ENCODE results near the gene PLCL2.

Gene PLCL2

GRCh38 chr3:16944356-16944755 lies 59.6 kb downstream of the PLCL2 start:
- H3K79me1 ChIP-seq (ENCODE audit: low read length): no peaks in the 10 kb centered on the region
- H3K4ac ChIP-seq (ENCODE audit: low read depth, low read length): no peak overlapping the region
- no peaks in the 10 kb centered on the region for H3K9me3 ChIP-seq (ENCODE audit: insufficient read depth, low read depth, low read length)
- no peak overlapping the region for H4K91ac ChIP-seq (ENCODE audit: low read depth, low read length)
- no peak overlapping the region for H2BK120ac ChIP-seq (ENCODE audit: insufficient read depth, low read length, poor library complexity)
- no peak overlapping the region for H2AK5ac ChIP-seq (ENCODE audit: low read length)
- no peaks in the 10 kb centered on the region for H3K79me2 ChIP-seq (ENCODE audit: control insufficient read depth, insufficient read depth, low read length, poor library complexity)
- no peak for DNase-seq
- H4K12ac ChIP-seq (ENCODE audit: low read depth, low read length): no peak overlapping the region
- H2BK12ac ChIP-seq (ENCODE audit: low read length): no peak overlapping the region
- no CpG with 5 or more reads among the region's 1 CpG for whole genome bisulfite sequencing (ENCODE audit: extremely low coverage, insufficient coverage, insufficient read length)
- no peak overlapping the region for H3K9ac ChIP-seq (ENCODE audit: low read length)
- no peaks in the 10 kb centered on the region for H3K4me1 ChIP-seq (ENCODE audit: control insufficient read depth in 1 of 2, insufficient read depth in 2 of 2, low read length in 2 of 2)
- H2BK5ac ChIP-seq (ENCODE audit: low read depth, low read length, poor library complexity): no peak overlapping the region
- H3K27ac ChIP-seq (ENCODE audit: low read depth, low read length): no peak overlapping the region
- no peak overlapping the region for H4K8ac ChIP-seq (ENCODE audit: low read depth, low read length)
- no peak overlapping the region for H3K4me2 ChIP-seq (ENCODE audit: low read length)
- no peak overlapping the region for H3K23ac ChIP-seq (ENCODE audit: low read length)
- no peak overlapping the region for H3K18ac ChIP-seq (ENCODE audit: low read length)
- no peaks in the 10 kb centered on the region for H3K27me3 ChIP-seq (ENCODE audit: insufficient read depth, low read length)
- no peak overlapping the region for H3K14ac ChIP-seq (ENCODE audit: low read length)
- no peak overlapping the region for H3K4me3 ChIP-seq (ENCODE audit: low read depth, low read length)
- H2AFZ ChIP-seq (ENCODE audit: insufficient read depth, low read length, poor library complexity): no peak overlapping the region
- H3K36me3 ChIP-seq (ENCODE audit: control insufficient read depth in 1 of 2, insufficient read depth in 2 of 2, low read length in 2 of 2): no peaks in the 10 kb centered on the region

GRCh38 chr3:16945330-16945729 lies 60.6 kb downstream of the PLCL2 start:
- H3K79me1 ChIP-seq (ENCODE audit: low read length): no peaks in the 10 kb centered on the region

GRCh38 chr3:16950282-16950681 lies 65.5 kb downstream of the PLCL2 start:
- H3K23ac ChIP-seq (ENCODE audit: low read length): no peak overlapping the region

More at GRCh38 chr3:16945330-16945729, 60.6 kb downstream of the PLCL2 start:
- no peak overlapping the region for H2BK5ac ChIP-seq (ENCODE audit: low read depth, low read length, poor library complexity)
- no peaks in the 10 kb centered on the region for H3K79me2 ChIP-seq (ENCODE audit: control insufficient read depth, insufficient read depth, low read length, poor library complexity)
- H3K36me3 ChIP-seq (ENCODE audit: control insufficient read depth in 1 of 2, insufficient read depth in 2 of 2, low read length in 2 of 2): no peaks in the 10 kb centered on the region
- H2AFZ ChIP-seq (ENCODE audit: insufficient read depth, low read length, poor library complexity): no peak overlapping the region
- H3K4ac ChIP-seq (ENCODE audit: low read depth, low read length): no peak overlapping the region
- no peak overlapping the region for H3K9ac ChIP-seq (ENCODE audit: low read length)
- no peak overlapping the region for H4K8ac ChIP-seq (ENCODE audit: low read depth, low read length)
- H2BK12ac ChIP-seq (ENCODE audit: low read length): no peak overlapping the region
- no peak overlapping the region for H3K18ac ChIP-seq (ENCODE audit: low read length)
- no peak overlapping the region for H3K14ac ChIP-seq (ENCODE audit: low read length)
- H3K4me1 ChIP-seq (ENCODE audit: control insufficient read depth in 1 of 2, insufficient read depth in 2 of 2, low read length in 2 of 2): no peaks in the 10 kb centered on the region
- no peak overlapping the region for H3K4me3 ChIP-seq (ENCODE audit: low read depth, low read length)
- H3K23ac ChIP-seq (ENCODE audit: low read length): no peak overlapping the region
- H2BK120ac ChIP-seq (ENCODE audit: insufficient read depth, low read length, poor library complexity): no peak overlapping the region
- no peak overlapping the region for H3K4me2 ChIP-seq (ENCODE audit: low read length)
- H3K27me3 ChIP-seq (ENCODE audit: insufficient read depth, low read length): no peaks in the 10 kb centered on the region
- DNase-seq: no peak
- no peak overlapping the region for H3K27ac ChIP-seq (ENCODE audit: low read depth, low read length)
- H2AK5ac ChIP-seq (ENCODE audit: low read length): no peak overlapping the region
- no peaks in the 10 kb centered on the region for H3K9me3 ChIP-seq (ENCODE audit: insufficient read depth, low read depth, low read length)
- H4K12ac ChIP-seq (ENCODE audit: low read depth, low read length): no peak overlapping the region
- H4K91ac ChIP-seq (ENCODE audit: low read depth, low read length): no peak overlapping the region

DNA sequence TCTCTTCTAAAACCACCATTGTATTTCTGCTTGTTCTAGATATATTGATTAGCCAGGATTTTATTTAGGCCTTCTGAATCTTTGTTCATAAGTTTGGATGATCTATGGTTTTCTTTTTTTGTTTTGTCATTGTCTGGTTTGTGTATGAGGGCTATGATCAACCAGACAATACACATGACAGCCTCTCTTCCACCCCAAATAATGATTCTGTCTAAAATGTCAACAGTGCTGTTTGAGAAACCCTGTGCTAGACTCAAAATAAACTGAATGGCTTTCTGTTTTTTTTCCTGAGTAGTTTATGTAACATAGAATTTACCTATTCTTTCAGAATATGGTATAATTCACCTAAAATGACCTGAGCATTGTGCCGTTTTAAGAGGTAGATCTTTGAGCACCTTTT lies 66.1 kb downstream of the PLCL2 start:
- no peak overlapping the region for H4K91ac ChIP-seq (ENCODE audit: low read depth, low read length)
- no peaks in the 10 kb centered on the region for H3K27me3 ChIP-seq (ENCODE audit: insufficient read depth, low read length)
- no peak overlapping the region for H3K14ac ChIP-seq (ENCODE audit: low read length)
- H4K8ac ChIP-seq (ENCODE audit: low read depth, low read length): no peak overlapping the region
- no peak overlapping the region for H3K9ac ChIP-seq (ENCODE audit: low read length)
- H2BK12ac ChIP-seq (ENCODE audit: low read length): no peak overlapping the region
- no peak overlapping the region for H2AFZ ChIP-seq (ENCODE audit: insufficient read depth, low read length, poor library complexity)
- H3K79me1 ChIP-seq (ENCODE audit: low read length): no peaks in the 10 kb centered on the region
- no peaks in the 10 kb centered on the region for H3K4me1 ChIP-seq (ENCODE audit: control insufficient read depth in 1 of 2, insufficient read depth in 2 of 2, low read length in 2 of 2)
- DNase-seq: no peak
- H3K18ac ChIP-seq (ENCODE audit: low read length): no peak overlapping the region
- no peak overlapping the region for H2BK120ac ChIP-seq (ENCODE audit: insufficient read depth, low read length, poor library complexity)
- no CpG with 5 or more reads among the region's 1 CpG for WGBS (ENCODE audit: extremely low coverage, insufficient coverage, insufficient read length)
- no peaks in the 10 kb centered on the region for H3K36me3 ChIP-seq (ENCODE audit: control insufficient read depth in 1 of 2, insufficient read depth in 2 of 2, low read length in 2 of 2)
- no peaks in the 10 kb centered on the region for H3K9me3 ChIP-seq (ENCODE audit: insufficient read depth, low read depth, low read length)
- H3K79me2 ChIP-seq (ENCODE audit: control insufficient read depth, insufficient read depth, low read length, poor library complexity): no peaks in the 10 kb centered on the region
- H3K27ac ChIP-seq (ENCODE audit: low read depth, low read length): no peak overlapping the region
- H3K4me3 ChIP-seq (ENCODE audit: low read depth, low read length): no peak overlapping the region
- H3K4me2 ChIP-seq (ENCODE audit: low read length): no peak overlapping the region
- H3K4ac ChIP-seq (ENCODE audit: low read depth, low read length): no peak overlapping the region
- no peak overlapping the region for H2BK5ac ChIP-seq (ENCODE audit: low read depth, low read length, poor library complexity)
- H4K12ac ChIP-seq (ENCODE audit: low read depth, low read length): no peak overlapping the region
- no peak overlapping the region for H2AK5ac ChIP-seq (ENCODE audit: low read length)
- no peak overlapping the region for H3K23ac ChIP-seq (ENCODE audit: low read length)

More at GRCh38 chr3:16950282-16950681, 65.5 kb downstream of the PLCL2 start:
- H3K79me1 ChIP-seq (ENCODE audit: low read length): no peaks in the 10 kb centered on the region
- no peak overlapping the region for H2BK5ac ChIP-seq (ENCODE audit: low read depth, low read length, poor library complexity)
- no peak overlapping the region for H3K4me2 ChIP-seq (ENCODE audit: low read length)
- no peak overlapping the region for H3K27ac ChIP-seq (ENCODE audit: low read depth, low read length)
- H3K36me3 ChIP-seq (ENCODE audit: control insufficient read depth in 1 of 2, insufficient read depth in 2 of 2, low read length in 2 of 2): no peaks in the 10 kb centered on the region
- no peak overlapping the region for H3K4me3 ChIP-seq (ENCODE audit: low read depth, low read length)
- no peak overlapping the region for H2BK12ac ChIP-seq (ENCODE audit: low read length)
- no CpG with 5 or more reads among the region's 2 CpGs for WGBS (ENCODE audit: extremely low coverage, insufficient coverage, insufficient read length)
- H4K91ac ChIP-seq (ENCODE audit: low read depth, low read length): no peak overlapping the region
- H3K4ac ChIP-seq (ENCODE audit: low read depth, low read length): no peak overlapping the region
- no peak overlapping the region for H3K18ac ChIP-seq (ENCODE audit: low read length)
- no peaks in the 10 kb centered on the region for H3K9me3 ChIP-seq (ENCODE audit: insufficient read depth, low read depth, low read length)
- H3K4me1 ChIP-seq (ENCODE audit: control insufficient read depth in 1 of 2, insufficient read depth in 2 of 2, low read length in 2 of 2): no peaks in the 10 kb centered on the region
- no peak overlapping the region for H2AFZ ChIP-seq (ENCODE audit: insufficient read depth, low read length, poor library complexity)
- no peak overlapping the region for H2AK5ac ChIP-seq (ENCODE audit: low read length)
- no peak overlapping the region for H3K14ac ChIP-seq (ENCODE audit: low read length)
- H4K12ac ChIP-seq (ENCODE audit: low read depth, low read length): no peak overlapping the region
- DNase-seq: no peak
- no peak overlapping the region for H4K8ac ChIP-seq (ENCODE audit: low read depth, low read length)
- H2BK120ac ChIP-seq (ENCODE audit: insufficient read depth, low read length, poor library complexity): no peak overlapping the region
- H3K79me2 ChIP-seq (ENCODE audit: control insufficient read depth, insufficient read depth, low read length, poor library complexity): no peaks in the 10 kb centered on the region
- H3K27me3 ChIP-seq (ENCODE audit: insufficient read depth, low read length): no peaks in the 10 kb centered on the region
- H3K9ac ChIP-seq (ENCODE audit: low read length): no peak overlapping the region
